ENCODE data around the gene EPDR1. TPM values are rescaled to one million over a fixed set of nuclear protein-coding genes. Genes with fewer than 3 reads are reported as not detected.

EPDR1 gene
- total RNA-seq, 1 donor from 2014 or later: 49.1 TPM

- no peak for ATAC-seq (ENCODE audit: poor library complexity)
- no peak for DNase-seq
- intact Hi-C loops (cut with DNase I): no loop called here
Observed at GRCh38 chr7:37961251-37961650, 40.8 kb downstream of the EPDR1 start.

- DNase-seq (no peak), ATAC-seq (ENCODE audit: poor library complexity) (no peak)
- intact Hi-C loops (cut with DNase I): no loop called here
Observed at GRCh38 chr7:37964196-37964595, 43.8 kb downstream of the EPDR1 start.

GRCh38 chr7:37970211-37970610 lies 49.8 kb downstream of the EPDR1 start:
- no peak for ATAC-seq (ENCODE audit: poor library complexity)
- no peak for DNase-seq
- intact Hi-C loops (cut with DNase I): no loop called here

- DNase-seq: no peak
- ATAC-seq (ENCODE audit: poor library complexity): no peak
- intact Hi-C loops (cut with DNase I): no loop called here
Observed at GRCh38 chr7:37971491-37971890, 51.1 kb downstream of the EPDR1 start.

- intact Hi-C loops (cut with DNase I): no loop called here
- no peak for ATAC-seq (ENCODE audit: poor library complexity)
Observed at GRCh38 chr7:37973915-37974314, 53.5 kb downstream of the EPDR1 start.

GRCh38 chr7:37974711-37975110 lies 54.3 kb downstream of the EPDR1 start:
- intact Hi-C loops (cut with DNase I): no loop called here
- ATAC-seq (ENCODE audit: poor library complexity) (no peak), DNase-seq (no peak)

More at GRCh38 chr7:37973915-37974314, 53.5 kb downstream of the EPDR1 start:
- DNase-seq: no peak

- intact Hi-C loops (cut with DNase I): no loop called here
- DNase-seq (no peak), ATAC-seq (ENCODE audit: poor library complexity) (no peak)
Observed at GRCh38 chr7:37977243-37977642, 56.8 kb downstream of the EPDR1 start.

- intact Hi-C loops (cut with DNase I): no loop called here
- no peak for ATAC-seq (ENCODE audit: poor library complexity)
Observed at GRCh38 chr7:37981664-37982063, 61.2 kb downstream of the EPDR1 start.

GRCh38 chr7:37982423-37982822 lies 62.0 kb downstream of the EPDR1 start:
- DNase-seq: no peak
- ATAC-seq (ENCODE audit: poor library complexity): no peak
- intact Hi-C loops (cut with DNase I): no loop called here

More at GRCh38 chr7:37981664-37982063, 61.2 kb downstream of the EPDR1 start:
- no peak for DNase-seq

- ATAC-seq (ENCODE audit: poor library complexity): no peak
- DNase-seq: no peak
- intact Hi-C loops (cut with DNase I): no loop called here
Observed at GRCh38 chr7:37984750-37985390, 64.4 kb downstream of the EPDR1 start.

- intact Hi-C loops (cut with DNase I): no loop called here
- DNase-seq (no peak), ATAC-seq (ENCODE audit: poor library complexity) (no peak)
Observed at GRCh38 chr7:37986908-37987330, 66.5 kb downstream of the EPDR1 start.

GRCh38 chr7:37987732-37988131 lies 67.3 kb downstream of the EPDR1 start:
- ATAC-seq (ENCODE audit: poor library complexity) (peak; percentile 79), DNase-seq (no peak)
- intact Hi-C loops (cut with DNase I): no loop called here

GRCh38 chr7:37988721-37989650 lies 68.5 kb downstream of the EPDR1 start:
- no peak for ATAC-seq (ENCODE audit: poor library complexity)
- intact Hi-C loops (cut with DNase I): no loop called here
- no peak for DNase-seq

- ATAC-seq (ENCODE audit: poor library complexity) (no peak), DNase-seq (no peak)
- intact Hi-C loops (cut with DNase I): no loop called here
Observed at GRCh38 chr7:37990337-37990736, 69.9 kb downstream of the EPDR1 start.

GRCh38 chr7:37993060-37993501 lies 72.6 kb downstream of the EPDR1 start:
- no peak for DNase-seq
- intact Hi-C loops (cut with DNase I): no loop called here
- ATAC-seq (ENCODE audit: poor library complexity): no peak

GRCh38 chr7:37999673-38000072 lies 79.2 kb downstream of the EPDR1 start:
- DNase-seq (no peak), ATAC-seq (ENCODE audit: poor library complexity) (no peak)
- intact Hi-C loops (cut with DNase I): no loop called here

- no peak for DNase-seq
- ATAC-seq (ENCODE audit: poor library complexity): peak; percentile 49
Observed at GRCh38 chr7:38000272-38000671, 79.8 kb downstream of the EPDR1 start.

More at GRCh38 chr7:38000272-38000671, 79.8 kb downstream of the EPDR1 start:
- intact Hi-C loops (cut with DNase I): no loop called here

All from Right ventricle myocardium superior (tissue), 1 donor.